WTC11 (cell line): ENCODE measurements around the gene PXYLP1. TPM values are rescaled to one million over a fixed set of nuclear protein-coding genes. Genes with fewer than 3 reads are reported as not detected.

Source experiments
- ATAC-seq: fragments of 200-7000 bp; cut with Tn5 transposase; 2 replicates; pipeline ENCODE4 v1.10.0; 2021; ENCODE audit warnings: mild to moderate bottlenecking, moderate library complexity
- CTCF ChIA-PET: fragments of 300-600 bp; sonication (Branson Sonifier 250); formaldehyde crosslinking; loops from one replicate; lab custom pipeline; 2021; ENCODE audit warnings: antibody characterized with exemption; lab: Charles Lee
- POLR2A ChIA-PET: fragments of 350-600 bp; sonication (Branson Sonifier 250); formaldehyde crosslinking; loops from one replicate; lab custom pipeline; 2021; ENCODE audit warnings: antibody characterized with exemption; lab: Charles Lee
- DNase-seq: peaks from one replicate; pipeline ENCODE4 v3.0.0; 2021; ENCODE audit warnings: low spot score
- H3K27ac Mint-ChIP-seq: 2 replicates; pipeline ENCODE4 v1.8.0; 2021; ENCODE audit warnings: mixed read lengths
- H3K27me3 Mint-ChIP-seq: 2 replicates; pipeline ENCODE4 v1.8.0; 2021; ENCODE audit warnings: low read depth, mild to moderate bottlenecking, moderate library complexity, mixed read lengths
- H3K36me3 Mint-ChIP-seq: 2 replicates; pipeline ENCODE4 v1.8.0; 2021; ENCODE audit warnings: mixed read lengths
- H3K4me1 Mint-ChIP-seq: 2 replicates; pipeline ENCODE4 v1.8.0; 2022; ENCODE audit warnings: mixed read lengths
- H3K4me3 Mint-ChIP-seq: 2 replicates; pipeline ENCODE4 v1.8.0; 2021; ENCODE audit warnings: mild to moderate bottlenecking, moderate library complexity, mixed read lengths
- H3K9me3 Mint-ChIP-seq: 2 replicates; pipeline ENCODE4 v1.8.0; 2021; ENCODE audit warnings: mixed read lengths
- CREM ChIP-seq: sonication (generic); formaldehyde crosslinking; IDR thresholded peaks from 2 replicates; pipeline ENCODE4 v1.8.1; 2022; ENCODE audit warnings: mild to moderate bottlenecking, missing genetic modification reagents, moderate library complexity
- FOXK1 ChIP-seq: sonication (generic); formaldehyde crosslinking; IDR thresholded peaks from 2 replicates; pipeline ENCODE4 v1.8.0; 2022; ENCODE audit warnings: mild to moderate bottlenecking, moderate library complexity, missing genetic modification reagents
- IRF2 ChIP-seq: sonication (generic); formaldehyde crosslinking; IDR thresholded peaks from 2 replicates; pipeline ENCODE4 v1.8.0; 2022; ENCODE audit warnings: low read depth, missing genetic modification reagents, borderline replicate concordance
- MXD4 ChIP-seq: fragments of 250-450 bp; sonication (Bioruptor Pico); IDR thresholded peaks from 2 replicates; pipeline ENCODE4 v1.8.0; 2021; ENCODE audit warnings: mild to moderate bottlenecking, moderate library complexity, borderline replicate concordance
- NFATC4 ChIP-seq: fragments of 250-450 bp; sonication (Bioruptor Pico); IDR thresholded peaks from 2 replicates; pipeline ENCODE4 v1.9.0; 2021; ENCODE audit warnings: mild to moderate bottlenecking
- NR1H2 ChIP-seq: sonication (generic); formaldehyde crosslinking; IDR thresholded peaks from 2 replicates; pipeline ENCODE4 v1.9.0; 2021; ENCODE audit warnings: mild to moderate bottlenecking, moderate library complexity, missing genetic modification reagents
- RORB ChIP-seq: fragments of 250-450 bp; sonication (Bioruptor Pico); IDR thresholded peaks from 2 replicates; pipeline ENCODE4 v1.9.0; 2021; ENCODE audit warnings: mild to moderate bottlenecking
- SP1 ChIP-seq: sonication (generic); formaldehyde crosslinking; conservative IDR thresholded peaks from 2 replicates; pipeline ENCODE4 v1.8.1; 2022; ENCODE audit warnings: missing genetic modification reagents
- TEAD4 ChIP-seq: sonication (generic); formaldehyde crosslinking; IDR thresholded peaks from 2 replicates; pipeline ENCODE4 v1.8.0; 2022; ENCODE audit warnings: mild to moderate bottlenecking, missing genetic modification reagents
- TP53 ChIP-seq: sonication (generic); formaldehyde crosslinking; IDR thresholded peaks from 2 replicates; pipeline ENCODE4 v1.8.1; 2023; ENCODE audit warnings: mild to moderate bottlenecking, missing genetic modification reagents
- ZBTB21 ChIP-seq: sonication (generic); formaldehyde crosslinking; IDR thresholded peaks from 2 replicates; pipeline ENCODE4 v1.8.1; 2023; ENCODE audit warnings: mild to moderate bottlenecking, missing genetic modification reagents, borderline replicate concordance
- ZNF121 ChIP-seq: sonication (generic); formaldehyde crosslinking; IDR thresholded peaks from 2 replicates; pipeline ENCODE4 v1.8.0; 2023; ENCODE audit warnings: missing genetic modification reagents
- ZNF232 ChIP-seq: sonication (generic); formaldehyde crosslinking; IDR thresholded peaks from 2 replicates; pipeline ENCODE4 v1.8.0; 2022; ENCODE audit warnings: mild to moderate bottlenecking, missing genetic modification reagents
- ZNF317 ChIP-seq: sonication (generic); formaldehyde crosslinking; IDR thresholded peaks from 2 replicates; pipeline ENCODE4 v1.8.1; 2023; ENCODE audit warnings: low read depth, mild to moderate bottlenecking, moderate library complexity, missing genetic modification reagents, borderline replicate concordance
- total RNA-seq: library from RNA; stranded (reverse); gene quantifications from 3 replicates; pipeline ENCODE4 v1.2.3, GENCODE V29; 2021
- TF ChIP-seq, protein P1 (sequence below): sonication (generic); formaldehyde crosslinking; IDR thresholded peaks from 2 replicates; pipeline ENCODE4 v1.8.0; 2022; ENCODE audit warnings: mild to moderate bottlenecking, missing genetic modification reagents
- TF ChIP-seq, protein P2 (sequence below): fragments of 250-450 bp; sonication (Bioruptor Pico); IDR thresholded peaks from 2 replicates; pipeline ENCODE4 v1.9.0; 2021; ENCODE audit warnings: mild to moderate bottlenecking, borderline replicate concordance
- TF ChIP-seq, protein P3 (sequence below): sonication (generic); formaldehyde crosslinking; IDR thresholded peaks from 2 replicates; pipeline ENCODE4 v1.8.1; 2022; ENCODE audit warnings: missing genetic modification reagents, borderline replicate concordance

Gene PXYLP1
- total RNA-seq, 1 experiment from 2014 or later, result 20.1 TPM

DNA sequence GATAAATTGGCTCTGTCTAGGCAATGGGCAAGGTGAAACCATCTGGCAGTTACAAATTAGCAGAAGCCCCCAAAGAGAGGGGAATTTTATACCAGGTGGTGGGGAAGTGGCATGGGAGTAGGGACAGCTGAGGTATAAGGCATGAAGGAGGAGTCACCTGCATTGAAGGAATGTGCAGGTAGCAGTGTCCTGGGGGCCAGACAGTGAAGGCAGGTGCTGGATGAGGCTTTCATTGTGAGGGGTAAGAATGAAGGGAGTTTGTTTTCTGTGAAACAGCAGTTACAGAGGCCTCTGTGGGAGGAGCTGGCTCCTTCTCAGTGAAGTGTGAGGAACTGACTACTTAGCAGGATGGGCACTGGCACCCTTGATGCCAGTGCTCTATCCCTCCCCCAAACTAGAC, 19.1 kb upstream of the PXYLP1 start:
- Mint-ChIP-seq H3K4me1 (peaks cover 7% of the 10 kb centered on the region), H3K27me3 (no peaks in the 10 kb centered on the region)
- TF ChIP-seq, protein P1, sequence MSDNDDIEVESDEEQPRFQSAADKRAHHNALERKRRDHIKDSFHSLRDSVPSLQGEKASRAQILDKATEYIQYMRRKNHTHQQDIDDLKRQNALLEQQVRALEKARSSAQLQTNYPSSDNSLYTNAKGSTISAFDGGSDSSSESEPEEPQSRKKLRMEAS, result no peak
- TF ChIP-seq SP1 (CRISPR knock-in tag), result no peak
- no peak for TF ChIP-seq CREM (CRISPR knock-in tag)
- no peak for TF ChIP-seq MXD4 (CRISPR knock-in tag)
- TF ChIP-seq, all 79 proteins: peak for 0
- Mint-ChIP-seq H3K27ac (no peak overlapping the region), H3K9me3 (peaks cover 8% of the 10 kb centered on the region; the same call in 1 of the 2 replicates), H3K36me3 (0 out of 2 replicates have a peak, but pooled peaks cover 3% of the 10 kb centered on the region), H3K4me3 (no peak overlapping the region)
- POLR2A ChIA-PET, result no interaction called here
- CTCF ChIA-PET, result interaction anchor here (0.6 to 1.6 kb wide), 2 partner anchors 19 to 66 kb away, joined by 3 to 8 read pairs; partner anchors contain the start of gene PXYLP1
- DNase-seq (no peak), ATAC-seq (peak; percentile 60)

DNA sequence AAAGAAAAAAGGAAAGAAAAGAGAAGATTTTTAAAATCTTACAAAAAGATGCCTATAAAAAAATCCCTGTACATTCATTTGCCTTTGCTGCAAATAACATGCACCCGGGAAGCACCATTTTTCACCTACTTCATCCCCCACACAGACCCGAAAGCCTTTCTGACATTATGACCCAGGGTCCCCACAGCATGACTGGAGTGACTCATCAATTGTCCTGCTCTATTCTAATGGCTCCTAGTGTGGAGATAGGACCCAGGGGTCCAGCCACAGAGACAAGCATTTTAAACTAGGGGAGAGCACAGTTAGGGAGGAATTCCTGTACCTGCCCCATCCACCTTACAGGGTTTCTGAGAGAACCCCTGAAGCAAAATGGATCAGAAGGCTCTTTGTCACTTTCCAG, 14.7 kb upstream of the PXYLP1 start:
- Mint-ChIP-seq H3K4me1 (peaks cover 7% of the 10 kb centered on the region), H3K36me3 (0 out of 2 replicates have a peak, but pooled peaks cover 3% of the 10 kb centered on the region), H3K9me3 (peaks cover 10% of the 10 kb centered on the region; the same call in 1 of the 2 replicates), H3K4me3 (no peak overlapping the region), H3K27me3 (peaks cover 5% of the 10 kb centered on the region), H3K27ac (no peak overlapping the region)
- POLR2A ChIA-PET, result no interaction called here
- ATAC-seq (no peak), DNase-seq (no peak)
- CTCF ChIA-PET, result interaction anchor here (0.8 kb wide), 1 partner anchor 15 kb away, joined by 3 read pairs; the partner anchor contains the start of gene PXYLP1
- no peak for TF ChIP-seq ZNF121 (CRISPR knock-in tag)

DNA sequence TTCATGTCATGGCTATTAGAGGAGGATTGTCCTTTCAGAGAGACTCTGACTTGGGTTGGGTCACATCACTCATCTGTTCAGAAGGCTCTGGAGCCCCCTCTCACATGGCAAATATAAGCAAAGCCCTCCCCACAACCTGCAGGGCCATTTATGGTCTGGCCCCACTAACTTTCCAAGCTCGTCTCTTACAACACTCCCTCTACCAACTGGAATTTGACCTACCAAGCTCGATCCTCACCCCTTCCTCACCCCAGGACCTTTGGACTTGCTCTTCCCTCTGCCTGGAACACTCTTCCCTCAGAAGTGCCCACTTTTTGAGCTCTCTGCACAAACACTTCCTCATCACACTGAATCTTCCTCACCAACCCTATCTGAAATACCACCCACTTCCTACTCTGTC, 14.2 kb upstream of the PXYLP1 start:
- peaks cover 3% of the 10 kb centered on the region for H3K4me1 Mint-ChIP-seq
- POLR2A ChIA-PET, result no interaction called here
- H3K27me3 Mint-ChIP-seq, result peaks cover 5% of the 10 kb centered on the region
- no peak overlapping the region for H3K27ac Mint-ChIP-seq
- DNase-seq, result no peak
- no peak for TF ChIP-seq ZBTB21 (CRISPR knock-in tag)
- TF ChIP-seq, protein P2, sequence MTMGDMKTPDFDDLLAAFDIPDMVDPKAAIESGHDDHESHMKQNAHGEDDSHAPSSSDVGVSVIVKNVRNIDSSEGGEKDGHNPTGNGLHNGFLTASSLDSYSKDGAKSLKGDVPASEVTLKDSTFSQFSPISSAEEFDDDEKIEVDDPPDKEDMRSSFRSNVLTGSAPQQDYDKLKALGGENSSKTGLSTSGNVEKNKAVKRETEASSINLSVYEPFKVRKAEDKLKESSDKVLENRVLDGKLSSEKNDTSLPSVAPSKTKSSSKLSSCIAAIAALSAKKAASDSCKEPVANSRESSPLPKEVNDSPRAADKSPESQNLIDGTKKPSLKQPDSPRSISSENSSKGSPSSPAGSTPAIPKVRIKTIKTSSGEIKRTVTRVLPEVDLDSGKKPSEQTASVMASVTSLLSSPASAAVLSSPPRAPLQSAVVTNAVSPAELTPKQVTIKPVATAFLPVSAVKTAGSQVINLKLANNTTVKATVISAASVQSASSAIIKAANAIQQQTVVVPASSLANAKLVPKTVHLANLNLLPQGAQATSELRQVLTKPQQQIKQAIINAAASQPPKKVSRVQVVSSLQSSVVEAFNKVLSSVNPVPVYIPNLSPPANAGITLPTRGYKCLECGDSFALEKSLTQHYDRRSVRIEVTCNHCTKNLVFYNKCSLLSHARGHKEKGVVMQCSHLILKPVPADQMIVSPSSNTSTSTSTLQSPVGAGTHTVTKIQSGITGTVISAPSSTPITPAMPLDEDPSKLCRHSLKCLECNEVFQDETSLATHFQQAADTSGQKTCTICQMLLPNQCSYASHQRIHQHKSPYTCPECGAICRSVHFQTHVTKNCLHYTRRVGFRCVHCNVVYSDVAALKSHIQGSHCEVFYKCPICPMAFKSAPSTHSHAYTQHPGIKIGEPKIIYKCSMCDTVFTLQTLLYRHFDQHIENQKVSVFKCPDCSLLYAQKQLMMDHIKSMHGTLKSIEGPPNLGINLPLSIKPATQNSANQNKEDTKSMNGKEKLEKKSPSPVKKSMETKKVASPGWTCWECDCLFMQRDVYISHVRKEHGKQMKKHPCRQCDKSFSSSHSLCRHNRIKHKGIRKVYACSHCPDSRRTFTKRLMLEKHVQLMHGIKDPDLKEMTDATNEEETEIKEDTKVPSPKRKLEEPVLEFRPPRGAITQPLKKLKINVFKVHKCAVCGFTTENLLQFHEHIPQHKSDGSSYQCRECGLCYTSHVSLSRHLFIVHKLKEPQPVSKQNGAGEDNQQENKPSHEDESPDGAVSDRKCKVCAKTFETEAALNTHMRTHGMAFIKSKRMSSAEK (CRISPR knock-in tag), result no peak
- TF ChIP-seq RORB (CRISPR knock-in tag), result no peak
- no peak for TF ChIP-seq NFATC4 (CRISPR knock-in tag)
- TF ChIP-seq IRF2, result no peak
- TF ChIP-seq NR1H2 (CRISPR knock-in tag), result no peak
- TF ChIP-seq, protein P3, sequence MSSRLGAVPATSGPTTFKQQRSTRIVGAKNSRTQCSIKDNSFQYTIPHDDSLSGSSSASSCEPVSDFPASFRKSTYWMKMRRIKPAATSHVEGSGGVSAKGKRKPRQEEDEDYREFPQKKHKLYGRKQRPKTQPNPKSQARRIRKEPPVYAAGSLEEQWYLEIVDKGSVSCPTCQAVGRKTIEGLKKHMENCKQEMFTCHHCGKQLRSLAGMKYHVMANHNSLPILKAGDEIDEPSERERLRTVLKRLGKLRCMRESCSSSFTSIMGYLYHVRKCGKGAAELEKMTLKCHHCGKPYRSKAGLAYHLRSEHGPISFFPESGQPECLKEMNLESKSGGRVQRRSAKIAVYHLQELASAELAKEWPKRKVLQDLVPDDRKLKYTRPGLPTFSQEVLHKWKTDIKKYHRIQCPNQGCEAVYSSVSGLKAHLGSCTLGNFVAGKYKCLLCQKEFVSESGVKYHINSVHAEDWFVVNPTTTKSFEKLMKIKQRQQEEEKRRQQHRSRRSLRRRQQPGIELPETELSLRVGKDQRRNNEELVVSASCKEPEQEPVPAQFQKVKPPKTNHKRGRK (CRISPR knock-in tag), result no peak
- no peak for TF ChIP-seq ZNF232 (CRISPR knock-in tag)
- no peak for TF ChIP-seq TP53 (CRISPR knock-in tag)
- no peak for TF ChIP-seq TEAD4
- no peak for TF ChIP-seq ZNF317 (CRISPR knock-in tag)
- no peak for TF ChIP-seq FOXK1 (CRISPR knock-in tag)
- TF ChIP-seq CREM (CRISPR knock-in tag), result no peak
- H3K4me3 Mint-ChIP-seq, result no peak overlapping the region
- H3K9me3 Mint-ChIP-seq, result peaks cover 11% of the 10 kb centered on the region
- CTCF ChIA-PET, result interaction anchor here (0.8 kb wide), 1 partner anchor 14 kb away, joined by 3 read pairs; the partner anchor contains the start of gene PXYLP1
- ATAC-seq, result no peak
- 0 out of 2 replicates have a peak, but pooled peaks cover 3% of the 10 kb centered on the region for H3K36me3 Mint-ChIP-seq
